Fibroblast of lung (primary cell): Measurements from ENCODE around the gene SH2D2A.

Source experiments
- CTCF ChIP-seq, 2 donors: IDR thresholded peaks in 1 of 2; conservative IDR thresholded peaks in 1 of 2; 1 replicate in 1 of 2; 2 replicates in 1 of 2; pipeline ENCODE4 v1.5.1; 2011 to 2012; ENCODE audit warnings: low read length in 2 of 2, control low read depth in 1 of 2, inconsistent platforms in 1 of 2, low read depth in 1 of 2, mild to moderate bottlenecking in 1 of 2
- EZH2 ChIP-seq: IDR thresholded peaks from 2 replicates; pipeline ENCODE4 v1.5.1; 2012; ENCODE audit warnings: low read length, control low read depth, mild to moderate bottlenecking; ENCODE audit errors: missing control alignments

- TF ChIP-seq CTCF (conservative IDR thresholded peaks at IDR 0.05 in 1 of 2, IDR thresholded peaks at IDR 0.05 in 1 of 2; ENCODE audit: low read depth in 1 of 2, low read length in 2 of 2) (no peak), EZH2 (no peak)
These were observed 6.7 kb upstream of the SH2D2A start for GRCh38 chr1:156823210-156823790.
